Fibroblast of skin of scalp (primary cell): Measurements from ENCODE around the gene AKIRIN1.
"Not testable (repeated sequence)": the region's sequence is repeated elsewhere in the genome, so short reads cannot be mapped to it uniquely, and the experiment has no call there.

Experiments used
- DNase-seq: peaks from one replicate; pipeline ENCODE4 v3.0.0-alpha.2; 2013

Gene AKIRIN1

GRCh38 chr1:39046613-39047210, 55.6 kb downstream of the AKIRIN1 start:
- no peak for DNase-seq

GRCh38 chr1:39047374-39048229, 56.5 kb downstream of the AKIRIN1 start:
- peak; percentile 84 for DNase-seq

- no peak for DNase-seq
These were observed 57.8 kb downstream of the AKIRIN1 start for GRCh38 chr1:39048745-39049370.

GRCh38 chr1:39050001-39050400, 58.9 kb downstream of the AKIRIN1 start:
- DNase-seq = no peak

- DNase-seq = not testable (repeated sequence)
These were observed 60.2 kb downstream of the AKIRIN1 start for GRCh38 chr1:39051193-39051850.

- DNase-seq = no peak
These were observed 60.9 kb downstream of the AKIRIN1 start for GRCh38 chr1:39051956-39052355.

- not testable (repeated sequence) for DNase-seq
These were observed 64.2 kb downstream of the AKIRIN1 start for GRCh38 chr1:39055213-39055710.
